ENCODE data around the gene SEPTIN14. TPM values are rescaled to one million over a fixed set of nuclear protein-coding genes. Genes with fewer than 3 reads are reported as not detected.
"Not testable (repeated sequence)": the region's sequence is repeated elsewhere in the genome, so short reads cannot be mapped to it uniquely, and the experiment has no call there.

Gene SEPTIN14
- not detected for total RNA-seq
- long read RNA-seq: 0 reads

- not testable (repeated sequence) for DNase-seq (ENCODE audit: low spot score)
Observed at GRCh38 chr7:55862652-55863051, at the start of gene SEPTIN14. SEPTIN14 (minus strand) TSS chr7:55862752; CDS start chr7:55861996, 756 bp downstream.

DNA sequence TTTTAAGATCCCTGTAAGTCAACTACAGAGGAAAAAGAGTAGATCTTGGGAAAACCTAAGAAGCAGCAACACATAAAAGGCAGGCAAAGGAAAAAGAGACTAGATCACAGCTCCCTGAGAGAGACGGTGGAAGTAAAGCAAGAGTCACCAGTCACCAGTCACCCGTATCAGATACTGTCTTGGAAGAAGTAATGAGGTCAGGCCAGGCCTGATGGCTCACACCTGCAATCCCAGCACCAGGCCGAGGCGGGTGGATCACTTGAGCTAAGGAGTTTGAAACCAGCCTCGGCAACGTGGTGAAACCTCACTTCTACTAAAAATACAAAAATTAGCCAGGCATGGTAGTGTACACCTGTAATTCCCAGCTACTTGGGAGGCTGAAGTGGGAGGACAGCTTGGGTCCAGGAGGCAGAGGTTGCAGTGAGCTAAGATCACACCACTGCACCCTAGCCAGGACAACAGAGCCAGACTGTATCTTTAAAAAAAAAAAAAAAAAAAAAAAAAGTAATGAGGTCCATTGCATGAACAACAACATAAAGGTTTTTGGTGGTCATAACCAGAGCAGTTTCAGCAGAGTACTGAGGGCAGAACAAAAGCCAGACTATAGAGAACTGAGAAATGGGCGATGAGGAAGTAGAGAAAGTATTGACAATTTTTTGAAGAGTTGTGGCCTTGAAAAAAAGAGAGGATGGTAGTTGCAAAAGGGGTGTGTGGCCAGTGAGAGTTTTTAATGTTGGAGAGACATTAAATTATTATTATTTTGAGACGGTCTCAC is 41.6 kb upstream of the SEPTIN14 start:
- no peak for DNase-seq (ENCODE audit: low spot score)

- DNase-seq (ENCODE audit: low spot score): not testable (repeated sequence)
Observed at GRCh38 chr7:55901059-55901458, 38.5 kb upstream of the SEPTIN14 start.

DNA sequence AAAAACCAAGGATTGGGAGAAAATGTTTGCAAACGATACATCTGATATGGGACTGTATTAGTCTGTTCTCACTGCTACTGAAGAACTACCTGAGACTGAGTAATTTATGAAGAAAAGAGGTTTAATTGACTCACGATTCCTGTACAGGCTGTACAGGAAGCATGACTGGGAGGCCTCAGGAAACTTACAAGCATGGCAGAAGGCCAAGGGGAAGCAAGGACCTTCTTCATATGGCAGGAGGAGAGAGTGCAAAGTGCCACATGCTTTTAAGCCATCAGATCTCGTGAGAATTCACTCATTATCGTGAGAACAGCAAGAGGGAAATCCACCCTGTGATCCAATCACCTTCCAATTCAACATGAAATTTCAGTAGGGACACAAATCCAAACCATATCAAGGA is 35.7 kb upstream of the SEPTIN14 start:
- DNase-seq (ENCODE audit: low spot score): no peak

GRCh38 chr7:55895021-55895420 is 32.5 kb upstream of the SEPTIN14 start:
- no peak for DNase-seq (ENCODE audit: low spot score)

DNA sequence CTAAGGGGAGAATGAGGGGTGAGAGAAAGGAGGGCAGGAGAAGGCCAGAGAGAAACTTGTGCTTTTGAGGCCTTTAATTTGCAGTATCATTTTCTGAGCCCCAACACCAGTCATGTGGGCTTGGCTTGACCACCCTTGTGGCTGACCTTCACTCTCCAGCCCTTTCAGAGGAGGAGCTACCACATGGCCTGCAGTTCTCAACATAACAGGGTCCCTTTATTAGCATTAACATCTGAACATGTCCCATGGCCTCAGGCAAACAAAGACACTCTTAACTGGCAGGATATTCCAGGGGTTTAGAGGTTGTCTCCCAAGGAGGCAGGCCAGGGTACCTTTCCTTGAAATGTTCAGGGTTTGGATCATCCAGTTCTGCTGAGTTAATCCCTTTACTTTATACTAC is 31.4 kb upstream of the SEPTIN14 start:
- no peak for DNase-seq (ENCODE audit: low spot score)

DNA sequence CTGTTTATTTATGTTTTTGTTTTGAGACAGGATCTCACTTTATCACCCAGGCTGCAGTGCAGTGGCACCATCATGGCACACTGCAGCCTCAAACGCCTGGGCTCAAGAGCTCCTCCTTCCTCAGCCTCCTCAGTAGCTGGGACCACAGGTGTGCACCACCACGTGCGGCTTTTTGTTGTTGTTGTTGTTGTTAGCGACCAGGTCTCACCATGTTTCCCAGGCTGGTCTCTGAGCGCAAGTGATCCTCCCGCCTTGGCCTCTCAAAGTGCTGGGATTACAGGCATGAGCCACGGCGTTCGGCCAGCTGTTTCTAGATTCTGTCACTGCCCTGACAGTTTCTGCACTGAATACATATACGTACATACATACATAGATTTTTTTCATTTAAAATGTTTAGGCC is 25.8 kb upstream of the SEPTIN14 start:
- not testable (repeated sequence) for DNase-seq (ENCODE audit: low spot score)

DNA sequence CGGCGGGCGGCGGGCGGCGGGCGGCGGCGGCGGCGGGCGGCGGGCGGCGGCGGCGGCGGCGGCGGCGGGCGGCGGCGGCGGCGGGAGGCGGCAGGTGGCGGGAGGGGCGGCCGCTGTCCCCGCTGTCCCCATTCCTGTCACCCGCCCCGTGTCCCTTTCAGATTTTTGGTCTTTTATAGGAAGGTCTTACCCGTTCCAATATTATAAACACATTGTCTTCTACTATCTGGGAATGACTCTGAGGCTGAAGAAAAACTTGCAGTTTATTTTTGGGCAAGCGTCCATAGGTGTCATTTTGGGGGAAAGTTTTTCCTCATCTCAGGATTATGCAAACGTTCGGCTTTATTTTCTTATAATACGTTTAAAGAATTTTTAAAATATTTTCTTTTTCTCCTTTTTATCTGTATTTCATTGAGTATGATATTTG is 25.3 kb upstream of the SEPTIN14 start:
- no peak for DNase-seq (ENCODE audit: low spot score)

DNA sequence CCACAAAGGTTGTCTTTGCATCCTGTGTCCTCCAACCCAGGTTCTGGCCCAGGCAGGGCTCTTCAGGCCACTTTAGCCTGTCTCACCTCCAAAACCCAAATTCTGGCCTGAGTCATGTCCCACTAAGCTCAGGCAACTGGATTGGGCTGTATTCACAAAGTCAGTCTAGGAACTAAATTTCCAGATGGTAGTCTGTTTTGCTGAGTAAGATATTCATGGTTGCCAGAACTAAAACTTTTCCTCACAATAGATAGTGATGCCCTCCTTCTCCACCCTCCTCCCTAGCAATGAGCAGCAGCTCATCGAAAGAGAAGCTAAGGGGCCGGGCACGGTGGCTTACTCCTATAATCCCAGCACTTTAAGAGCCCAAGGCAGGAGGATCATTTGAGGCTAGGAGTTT is 21.8 kb upstream of the SEPTIN14 start:
- DNase-seq (ENCODE audit: low spot score): no peak

- DNase-seq (ENCODE audit: low spot score): no peak
Observed at GRCh38 chr7:55878691-55879090, 16.1 kb upstream of the SEPTIN14 start.

GRCh38 chr7:55877308-55877707 is 14.8 kb upstream of the SEPTIN14 start:
- no peak for DNase-seq (ENCODE audit: low spot score)

DNA sequence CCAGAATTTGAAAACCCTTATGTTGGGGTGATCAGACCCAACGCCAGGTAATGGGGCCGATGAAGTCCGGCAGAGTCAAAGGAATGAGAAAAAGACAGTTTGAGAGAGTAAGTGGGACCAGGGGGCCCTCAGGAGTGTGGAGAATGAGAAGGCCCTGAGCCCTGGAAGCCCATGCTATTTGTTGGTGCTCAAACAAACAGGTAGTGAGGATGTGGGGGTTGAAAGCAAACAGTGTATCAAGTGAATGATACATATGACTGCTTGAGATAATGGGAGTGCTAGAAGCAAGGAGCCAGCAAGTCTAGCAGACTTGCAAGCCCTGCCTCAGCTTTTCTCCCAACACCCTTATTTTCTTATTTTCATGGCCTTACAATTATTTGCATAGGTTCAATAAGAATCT is 11.2 kb upstream of the SEPTIN14 start:
- DNase-seq (ENCODE audit: low spot score): no peak

DNA sequence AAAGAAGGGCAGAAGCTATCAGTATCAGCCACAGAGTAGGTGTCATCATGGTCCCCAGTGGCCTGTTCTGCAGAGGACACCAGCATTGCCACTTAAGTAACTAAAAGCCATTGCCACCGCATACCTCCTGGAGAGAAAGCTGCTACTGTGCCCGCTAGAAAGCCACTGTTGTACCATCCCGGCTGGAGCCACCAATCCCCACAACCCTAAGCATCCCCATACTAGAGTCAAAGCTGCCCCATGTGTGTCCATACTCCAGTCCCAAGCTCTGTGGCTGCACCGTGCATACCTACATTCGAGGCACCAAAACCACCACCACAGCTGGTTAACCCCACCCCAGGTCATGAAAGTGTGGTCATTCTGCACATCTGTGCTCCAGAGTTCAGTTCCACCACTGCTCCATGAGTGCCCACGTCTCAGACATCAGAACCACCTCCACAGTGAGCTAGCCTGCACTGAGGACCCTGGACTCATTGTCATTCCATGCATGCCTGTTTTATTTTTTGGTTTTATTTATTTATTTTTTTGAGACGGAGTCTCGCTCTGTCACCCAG is 9.5 kb upstream of the SEPTIN14 start:
- DNase-seq (ENCODE audit: low spot score): no peak

GRCh38 chr7:55868989-55869388 is 6.4 kb upstream of the SEPTIN14 start:
- not testable (repeated sequence) for DNase-seq (ENCODE audit: low spot score)

DNA sequence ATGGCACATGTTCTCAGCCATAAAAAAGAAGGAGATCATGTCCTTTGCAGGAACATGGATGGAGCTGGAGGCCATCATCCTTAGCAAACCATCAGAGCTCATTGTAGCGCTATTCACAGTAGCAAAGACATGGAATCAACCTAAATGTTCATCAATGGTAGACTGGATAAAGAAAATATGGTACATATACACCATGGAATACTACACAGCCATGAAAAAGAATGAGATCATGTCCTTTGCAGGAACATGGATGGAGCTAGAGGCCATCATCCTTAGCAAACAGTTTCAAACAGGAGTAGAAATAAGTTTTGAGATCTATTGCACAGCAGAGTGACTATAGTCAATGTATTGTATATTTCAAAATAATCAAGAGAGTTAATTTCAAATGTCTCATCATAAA is 17.4 kb downstream of the SEPTIN14 start:
- DNase-seq (ENCODE audit: low spot score): not testable (repeated sequence)

DNA sequence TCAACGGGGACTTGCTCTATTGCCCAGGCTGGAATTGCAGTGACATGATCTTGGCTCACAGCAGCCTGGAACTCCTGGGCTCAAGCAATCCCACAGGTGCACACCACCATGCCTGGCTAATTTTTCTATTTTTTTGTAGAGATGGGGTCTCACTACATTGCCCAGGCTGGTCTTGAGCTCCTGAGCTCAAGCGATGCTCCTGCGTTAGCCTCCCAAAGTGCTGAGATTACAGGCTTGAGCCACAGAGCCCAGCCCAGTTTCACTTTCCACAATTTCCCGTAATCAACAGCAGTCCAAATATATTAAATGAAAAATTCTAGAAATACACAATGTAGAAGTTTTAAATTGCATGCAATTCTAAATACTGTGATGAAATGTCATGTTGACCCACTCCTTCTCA is 24.0 kb downstream of the SEPTIN14 start:
- no peak for DNase-seq (ENCODE audit: low spot score)

GRCh38 chr7:55827577-55827976 is 35.0 kb downstream of the SEPTIN14 start:
- no peak for DNase-seq (ENCODE audit: low spot score)

DNA sequence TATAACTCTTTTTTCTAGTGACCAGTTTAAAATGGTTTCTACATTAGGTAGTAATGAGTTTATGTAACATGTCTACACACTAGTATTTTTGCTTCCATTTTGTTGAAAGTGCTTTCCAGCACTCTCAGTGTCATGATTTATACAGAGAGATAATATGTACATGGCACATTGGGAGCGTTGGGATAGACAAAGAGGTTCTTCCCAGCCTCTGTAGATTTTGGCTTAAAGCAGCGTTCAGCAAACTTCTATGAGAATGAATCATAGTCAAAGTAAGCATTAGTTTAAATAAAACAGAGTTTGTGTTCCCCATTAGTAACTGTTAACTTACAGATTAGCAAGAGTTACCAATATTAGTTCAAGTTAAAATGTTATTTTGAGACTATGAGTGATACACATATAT is 43.9 kb downstream of the SEPTIN14 start:
- DNase-seq (ENCODE audit: low spot score): no peak

DNA sequence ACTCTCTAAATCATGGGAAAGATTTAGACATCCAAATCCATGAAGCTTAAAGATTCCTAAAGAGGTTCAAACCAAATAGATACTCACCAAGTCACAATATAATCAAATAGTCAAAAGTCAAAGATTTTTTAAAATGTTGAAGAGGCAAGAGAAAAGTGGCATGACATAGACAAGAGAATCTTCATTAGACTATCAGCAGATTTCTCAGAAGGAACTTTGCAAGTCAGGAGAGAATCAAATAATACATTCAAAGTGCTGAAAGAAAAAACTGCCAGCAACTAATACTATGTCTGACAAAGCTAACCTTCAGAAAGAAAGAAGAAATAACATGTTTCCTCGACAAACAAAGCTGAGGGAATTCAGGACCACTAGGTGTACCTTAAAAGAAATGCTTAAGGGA is 65.3 kb downstream of the SEPTIN14 start:
- DNase-seq (ENCODE audit: low spot score): not testable (repeated sequence)

GRCh38 chr7:55794527-55794926 is 68.0 kb downstream of the SEPTIN14 start:
- DNase-seq (ENCODE audit: low spot score): no peak

DNA sequence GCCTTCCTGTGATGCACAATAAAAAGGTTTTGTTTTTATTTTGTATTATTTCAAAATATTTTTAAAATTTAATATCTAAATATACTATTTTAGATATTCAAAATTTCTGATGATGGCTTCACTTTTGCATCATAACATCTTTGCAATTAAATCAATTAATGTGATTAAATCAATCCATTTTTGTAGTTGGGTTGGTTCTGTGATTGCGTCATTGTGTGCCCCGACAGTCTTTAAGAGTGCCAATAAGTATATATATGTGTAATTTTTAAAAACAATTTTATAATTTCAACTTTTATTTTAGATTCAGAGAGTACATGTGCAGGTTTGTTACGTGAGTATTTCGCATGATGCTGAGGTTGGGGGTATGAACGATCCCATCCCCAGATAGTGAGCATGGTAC is 70.5 kb downstream of the SEPTIN14 start:
- DNase-seq (ENCODE audit: low spot score): no peak

GRCh38 chr7:55787796-55788195 is 74.8 kb downstream of the SEPTIN14 start:
- DNase-seq (ENCODE audit: low spot score): no peak

- no peak for DNase-seq (ENCODE audit: low spot score)
Observed at GRCh38 chr7:55786901-55787300, 75.7 kb downstream of the SEPTIN14 start.

Data from mesenteric fat pad (tissue), 1 donor.